ENCODE measurements around the gene GFPT2.

The GFPT2 gene

DNA sequence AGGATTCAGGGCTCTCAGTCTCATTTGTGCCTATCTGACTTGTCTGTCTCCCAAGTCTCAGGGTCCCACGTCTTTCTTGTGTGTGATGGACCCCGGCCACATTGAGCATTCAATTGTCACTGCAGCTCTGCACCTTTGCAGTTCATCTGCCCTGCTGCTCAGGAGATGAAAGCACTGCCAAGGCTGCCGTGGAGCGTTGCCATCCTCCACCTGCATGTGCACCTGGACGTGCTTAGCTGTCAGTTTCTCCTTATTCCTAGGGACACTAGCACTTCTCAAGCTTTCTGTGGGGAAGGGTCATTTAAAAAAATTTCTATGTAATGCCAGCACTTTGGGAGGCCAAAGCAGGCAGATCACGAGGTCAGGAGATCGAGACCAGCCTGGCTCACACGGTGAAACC, 22.8 kb upstream of the GFPT2 start:
- Histone ChIP-seq H3K27ac (ENCODE audit: low read length) (no peak overlapping the region), H3K27me3 (ENCODE audit: control insufficient read depth, insufficient read depth, low read length) (no peaks in the 10 kb centered on the region), H3K4me3 (ENCODE audit: low read length) (no peak overlapping the region), H3K9me3 (ENCODE audit: control insufficient read depth, low read depth, low read length) (no peaks in the 10 kb centered on the region), H3K9ac (ENCODE audit: low read length) (no peak overlapping the region), H3K36me3 (ENCODE audit: control insufficient read depth, low read depth, low read length) (no peaks in the 10 kb centered on the region), H3K4me1 (ENCODE audit: control insufficient read depth, low read depth, low read length) (no peaks in the 10 kb centered on the region)

DNA sequence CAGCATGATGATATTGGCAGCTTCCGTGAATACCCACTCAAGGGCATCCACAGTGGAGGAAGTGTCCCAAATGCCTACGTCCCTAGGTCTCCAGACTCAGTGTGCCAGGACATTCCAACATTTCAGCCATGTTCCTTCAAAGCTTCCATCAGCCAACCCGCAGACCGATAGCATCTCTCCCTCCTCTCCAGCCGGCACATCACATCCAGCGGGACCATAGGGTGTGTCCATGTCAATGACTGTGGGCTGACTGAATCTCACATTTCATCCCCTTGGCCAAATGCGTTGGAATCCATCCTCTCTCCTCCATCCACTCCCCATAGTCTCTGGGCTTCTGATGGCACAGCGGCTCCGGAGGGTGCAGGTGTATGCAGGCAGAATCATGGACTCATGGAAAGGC, 22.2 kb upstream of the GFPT2 start:
- Histone ChIP-seq H3K27me3 (ENCODE audit: control insufficient read depth, insufficient read depth, low read length) (no peaks in the 10 kb centered on the region), H3K27ac (ENCODE audit: low read length) (no peak overlapping the region), H3K4me1 (ENCODE audit: control insufficient read depth, low read depth, low read length) (no peaks in the 10 kb centered on the region), H3K9me3 (ENCODE audit: control insufficient read depth, low read depth, low read length) (no peaks in the 10 kb centered on the region), H3K4me3 (ENCODE audit: low read length) (no peak overlapping the region), H3K9ac (ENCODE audit: low read length) (no peak overlapping the region), H3K36me3 (ENCODE audit: control insufficient read depth, low read depth, low read length) (no peaks in the 10 kb centered on the region)

DNA sequence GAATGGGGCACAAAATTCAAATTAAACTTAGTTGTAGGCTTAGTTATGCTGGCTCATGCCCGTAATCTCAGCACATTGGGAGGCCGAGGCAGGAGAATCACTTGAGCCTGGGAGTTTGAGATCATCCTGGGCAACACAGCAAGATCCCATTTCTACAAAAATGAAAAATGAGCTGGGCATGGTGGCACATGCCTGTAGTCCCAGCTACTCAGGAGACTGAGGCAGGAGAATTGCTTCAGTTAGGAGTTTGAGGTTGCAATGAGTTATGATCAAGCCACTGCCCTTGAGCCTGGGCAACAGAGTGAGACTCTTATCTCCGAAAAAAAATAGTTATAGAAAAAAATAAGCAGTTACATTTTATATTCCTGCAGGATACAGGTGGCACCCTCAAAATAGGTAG, 20.7 kb upstream of the GFPT2 start:
- H3K4me1 ChIP-seq (ENCODE audit: control insufficient read depth, low read depth, low read length) = no peaks in the 10 kb centered on the region
- H3K4me3 ChIP-seq (ENCODE audit: low read length) = no peak overlapping the region
- H3K36me3 ChIP-seq (ENCODE audit: control insufficient read depth, low read depth, low read length) = no peaks in the 10 kb centered on the region
- no peaks in the 10 kb centered on the region for H3K27me3 ChIP-seq (ENCODE audit: control insufficient read depth, insufficient read depth, low read length)
- H3K27ac ChIP-seq (ENCODE audit: low read length) = no peak overlapping the region
- no peaks in the 10 kb centered on the region for H3K9me3 ChIP-seq (ENCODE audit: control insufficient read depth, low read depth, low read length)
- no peak overlapping the region for H3K9ac ChIP-seq (ENCODE audit: low read length)

DNA sequence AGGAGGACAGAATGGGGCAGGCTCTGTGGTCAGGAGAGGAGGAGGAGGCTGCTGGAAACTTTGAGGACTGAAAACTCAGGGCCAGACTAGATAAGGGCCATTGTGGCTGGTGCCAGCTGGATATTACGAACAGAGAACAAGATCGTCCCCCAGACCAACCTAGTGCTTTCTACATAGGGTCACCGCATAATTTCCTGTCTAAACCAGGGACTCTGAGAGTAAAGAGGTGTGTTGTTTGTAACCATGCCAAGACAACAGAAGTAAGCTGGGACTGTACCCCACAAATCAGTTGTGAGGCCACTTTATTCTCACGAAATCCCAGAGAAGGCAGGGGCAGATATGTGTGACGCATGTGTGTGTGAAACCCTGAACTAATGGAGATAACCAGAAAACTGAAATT, 20.3 kb upstream of the GFPT2 start:
- Histone ChIP-seq H3K27ac (ENCODE audit: low read length) (no peak overlapping the region), H3K27me3 (ENCODE audit: control insufficient read depth, insufficient read depth, low read length) (no peaks in the 10 kb centered on the region), H3K9ac (ENCODE audit: low read length) (no peak overlapping the region)

DNA sequence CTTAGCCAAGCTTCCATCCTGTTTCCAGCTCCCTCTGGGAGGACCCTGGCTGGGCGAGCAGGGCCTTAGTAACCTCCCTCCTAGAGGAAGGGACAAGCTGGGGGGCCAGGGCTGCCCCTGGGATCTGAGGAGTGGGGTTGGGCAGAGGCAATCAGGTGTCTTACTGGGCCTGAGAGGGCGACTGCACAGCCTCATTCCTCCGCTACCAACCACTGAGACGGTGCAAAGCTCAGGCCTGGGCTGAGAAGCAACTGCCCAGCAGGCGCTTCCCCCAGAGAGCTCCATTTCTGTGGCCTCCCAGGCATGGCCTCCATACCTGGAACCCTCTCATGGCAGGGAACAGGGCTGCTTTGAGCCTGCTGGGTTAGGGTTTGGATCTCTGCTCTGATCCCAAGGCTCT, 18.8 kb upstream of the GFPT2 start:
- Histone ChIP-seq H3K4me3 (ENCODE audit: low read length) (no peak overlapping the region), H3K9ac (ENCODE audit: low read length) (no peak overlapping the region)

More for the DNA sequence above, 20.3 kb upstream of the GFPT2 start:
- H3K4me3 ChIP-seq (ENCODE audit: low read length) = no peak overlapping the region
- H3K4me1 ChIP-seq (ENCODE audit: control insufficient read depth, low read depth, low read length) = no peaks in the 10 kb centered on the region
- H3K36me3 ChIP-seq (ENCODE audit: control insufficient read depth, low read depth, low read length) = no peaks in the 10 kb centered on the region
- H3K9me3 ChIP-seq (ENCODE audit: control insufficient read depth, low read depth, low read length) = no peaks in the 10 kb centered on the region

DNA sequence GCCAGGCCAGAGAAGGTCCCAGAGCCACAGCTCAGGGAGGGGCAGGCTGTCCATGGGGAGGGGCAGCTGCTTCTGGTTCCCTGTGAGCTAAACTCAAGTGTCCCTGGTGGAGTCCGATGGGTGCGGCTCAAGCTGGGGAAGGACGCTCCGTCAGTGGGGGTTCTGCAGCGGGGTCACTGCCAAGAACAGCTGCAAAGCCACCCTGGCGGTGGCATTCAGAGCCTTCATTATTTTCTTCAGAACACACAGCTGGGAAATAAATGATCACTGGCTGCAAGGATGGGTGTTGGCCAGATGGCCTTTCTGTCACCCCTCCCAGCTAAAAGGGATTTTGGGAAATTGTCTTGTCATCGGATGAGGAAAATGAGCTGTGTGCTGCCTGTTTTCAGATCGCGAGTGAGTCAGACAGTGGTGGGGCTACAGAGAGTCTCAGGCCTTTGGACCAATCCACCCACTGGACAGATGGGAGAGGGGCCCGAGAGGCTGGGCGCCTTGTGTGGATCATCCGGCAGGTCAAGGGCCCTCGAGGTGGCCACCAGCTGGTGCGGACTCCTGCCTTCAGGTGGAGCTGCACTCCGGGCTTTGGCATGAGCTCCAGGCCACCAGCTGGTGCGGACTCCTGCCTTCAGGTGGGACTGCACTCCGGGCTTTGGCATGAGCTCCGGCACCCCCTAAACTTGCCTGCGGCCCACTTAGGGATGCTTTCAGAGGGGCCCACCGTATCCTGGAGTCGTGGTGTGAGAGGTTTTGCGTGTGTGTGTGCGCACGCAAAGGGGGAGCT, 17.9 kb upstream of the GFPT2 start:
- no peak overlapping the region for H3K27ac ChIP-seq (ENCODE audit: low read length)
- H3K9me3 ChIP-seq (ENCODE audit: control insufficient read depth, low read depth, low read length) = no peaks in the 10 kb centered on the region
- H3K4me1 ChIP-seq (ENCODE audit: control insufficient read depth, low read depth, low read length) = no peaks in the 10 kb centered on the region
- no peaks in the 10 kb centered on the region for H3K36me3 ChIP-seq (ENCODE audit: control insufficient read depth, low read depth, low read length)
- no peak overlapping the region for H3K9ac ChIP-seq (ENCODE audit: low read length)
- no peak overlapping the region for H3K4me3 ChIP-seq (ENCODE audit: low read length)
- H3K27me3 ChIP-seq (ENCODE audit: control insufficient read depth, insufficient read depth, low read length) = no peaks in the 10 kb centered on the region

More for the DNA sequence above, 18.8 kb upstream of the GFPT2 start:
- Histone ChIP-seq H3K27ac (ENCODE audit: low read length) (no peak overlapping the region), H3K9me3 (ENCODE audit: control insufficient read depth, low read depth, low read length) (no peaks in the 10 kb centered on the region), H3K36me3 (ENCODE audit: control insufficient read depth, low read depth, low read length) (no peaks in the 10 kb centered on the region), H3K4me1 (ENCODE audit: control insufficient read depth, low read depth, low read length) (no peaks in the 10 kb centered on the region), H3K27me3 (ENCODE audit: control insufficient read depth, insufficient read depth, low read length) (no peaks in the 10 kb centered on the region)

DNA sequence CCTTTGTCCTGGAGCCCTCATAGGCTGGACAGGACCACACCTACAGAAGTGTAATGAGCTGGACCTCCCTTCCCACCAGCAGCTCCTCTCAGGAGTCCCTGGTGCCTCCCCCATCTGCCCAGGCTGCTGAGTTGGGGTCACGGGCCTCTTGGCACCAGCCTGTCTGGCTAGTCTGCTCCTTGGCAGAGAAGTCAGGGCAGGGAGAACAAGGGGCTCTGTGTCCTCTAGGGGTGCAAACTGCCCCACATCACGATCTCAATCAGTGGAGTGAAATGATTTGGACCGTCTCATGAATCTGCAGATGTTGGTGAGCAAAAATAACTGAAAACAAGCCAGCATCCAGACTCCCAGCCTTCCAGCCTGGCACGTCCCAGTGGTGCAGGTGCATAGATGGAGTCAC, 14.9 kb upstream of the GFPT2 start:
- Histone ChIP-seq H3K4me3 (ENCODE audit: low read length) (no peak overlapping the region), H3K27ac (ENCODE audit: low read length) (no peak overlapping the region), H3K9me3 (ENCODE audit: control insufficient read depth, low read depth, low read length) (no peaks in the 10 kb centered on the region), H3K36me3 (ENCODE audit: control insufficient read depth, low read depth, low read length) (no peaks in the 10 kb centered on the region), H3K27me3 (ENCODE audit: control insufficient read depth, insufficient read depth, low read length) (no peaks in the 10 kb centered on the region), H3K4me1 (ENCODE audit: control insufficient read depth, low read depth, low read length) (no peaks in the 10 kb centered on the region), H3K9ac (ENCODE audit: low read length) (no peak overlapping the region)

DNA sequence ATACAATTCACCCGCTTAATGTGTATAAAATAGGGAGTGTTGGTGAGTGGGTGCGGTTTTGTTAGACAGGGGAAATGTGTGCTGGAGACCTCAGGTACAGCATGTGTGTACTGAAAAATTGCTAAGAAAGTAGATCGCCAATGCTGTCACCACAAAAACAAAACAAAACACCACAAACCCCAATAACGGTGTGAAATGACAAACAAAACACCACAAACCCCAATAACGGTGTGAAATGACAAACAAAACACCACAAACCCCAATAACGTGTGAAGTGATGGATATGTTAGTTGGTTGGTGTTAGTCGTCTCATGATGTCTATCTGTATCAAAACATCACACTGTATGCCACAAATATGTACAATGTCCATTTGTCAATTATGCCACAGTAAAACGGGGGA, 14.2 kb upstream of the GFPT2 start:
- no peak overlapping the region for H3K9ac ChIP-seq (ENCODE audit: low read length)
- no peaks in the 10 kb centered on the region for H3K9me3 ChIP-seq (ENCODE audit: control insufficient read depth, low read depth, low read length)
- H3K36me3 ChIP-seq (ENCODE audit: control insufficient read depth, low read depth, low read length) = no peaks in the 10 kb centered on the region
- no peak overlapping the region for H3K4me3 ChIP-seq (ENCODE audit: low read length)
- H3K27me3 ChIP-seq (ENCODE audit: control insufficient read depth, insufficient read depth, low read length) = no peaks in the 10 kb centered on the region
- H3K4me1 ChIP-seq (ENCODE audit: control insufficient read depth, low read depth, low read length) = no peaks in the 10 kb centered on the region
- no peak overlapping the region for H3K27ac ChIP-seq (ENCODE audit: low read length)

DNA sequence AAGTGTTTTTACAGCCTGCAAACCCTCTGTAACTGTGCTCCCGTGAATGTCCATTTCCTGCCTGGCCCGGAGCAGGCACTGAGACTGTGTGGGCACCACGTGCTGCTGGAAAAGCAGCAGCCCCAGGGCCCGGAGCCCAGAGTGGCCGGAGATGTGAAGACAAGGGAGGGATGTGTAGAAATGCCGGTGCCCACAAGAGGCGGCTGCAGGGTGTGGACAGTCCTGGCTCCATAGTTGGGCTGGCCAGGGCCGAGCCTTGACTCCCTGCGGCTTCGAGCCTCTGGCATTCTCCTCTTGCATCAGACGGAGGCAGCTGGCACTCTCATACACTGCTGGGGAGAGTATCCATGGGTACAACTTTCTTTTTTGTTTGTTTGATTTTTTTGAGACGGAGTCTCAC, 13.2 kb upstream of the GFPT2 start:
- H3K9ac ChIP-seq (ENCODE audit: low read length) = no peak overlapping the region

DNA sequence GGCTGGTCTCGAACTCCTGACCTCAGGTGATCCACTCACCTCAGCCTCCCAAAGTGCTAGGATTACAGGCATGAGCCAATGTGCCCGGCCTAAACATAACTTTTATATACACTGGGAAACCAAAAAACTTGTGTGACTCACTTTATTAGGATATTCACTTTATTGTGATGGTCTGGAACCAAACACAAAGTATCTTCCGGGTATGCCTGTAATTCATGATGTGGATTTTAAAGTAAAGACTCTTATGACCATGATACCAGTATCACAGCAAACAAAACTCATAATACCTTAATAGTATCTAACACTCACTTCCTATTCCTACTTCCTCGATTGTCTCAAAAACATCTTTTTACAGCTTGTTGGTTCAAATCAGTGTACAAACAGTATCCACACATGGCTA, 12.7 kb upstream of the GFPT2 start:
- Histone ChIP-seq H3K36me3 (ENCODE audit: control insufficient read depth, low read depth, low read length) (no peaks in the 10 kb centered on the region), H3K27me3 (ENCODE audit: control insufficient read depth, insufficient read depth, low read length) (no peaks in the 10 kb centered on the region), H3K9ac (ENCODE audit: low read length) (no peak overlapping the region), H3K27ac (ENCODE audit: low read length) (no peak overlapping the region), H3K9me3 (ENCODE audit: control insufficient read depth, low read depth, low read length) (no peaks in the 10 kb centered on the region), H3K4me3 (ENCODE audit: low read length) (no peak overlapping the region), H3K4me1 (ENCODE audit: control insufficient read depth, low read depth, low read length) (no peaks in the 10 kb centered on the region)

More for the DNA sequence above, 13.2 kb upstream of the GFPT2 start:
- H3K4me1 ChIP-seq (ENCODE audit: control insufficient read depth, low read depth, low read length) = no peaks in the 10 kb centered on the region
- H3K36me3 ChIP-seq (ENCODE audit: control insufficient read depth, low read depth, low read length) = no peaks in the 10 kb centered on the region
- H3K4me3 ChIP-seq (ENCODE audit: low read length) = no peak overlapping the region
- H3K27me3 ChIP-seq (ENCODE audit: control insufficient read depth, insufficient read depth, low read length) = no peaks in the 10 kb centered on the region
- no peaks in the 10 kb centered on the region for H3K9me3 ChIP-seq (ENCODE audit: control insufficient read depth, low read depth, low read length)
- H3K27ac ChIP-seq (ENCODE audit: low read length) = no peak overlapping the region

DNA sequence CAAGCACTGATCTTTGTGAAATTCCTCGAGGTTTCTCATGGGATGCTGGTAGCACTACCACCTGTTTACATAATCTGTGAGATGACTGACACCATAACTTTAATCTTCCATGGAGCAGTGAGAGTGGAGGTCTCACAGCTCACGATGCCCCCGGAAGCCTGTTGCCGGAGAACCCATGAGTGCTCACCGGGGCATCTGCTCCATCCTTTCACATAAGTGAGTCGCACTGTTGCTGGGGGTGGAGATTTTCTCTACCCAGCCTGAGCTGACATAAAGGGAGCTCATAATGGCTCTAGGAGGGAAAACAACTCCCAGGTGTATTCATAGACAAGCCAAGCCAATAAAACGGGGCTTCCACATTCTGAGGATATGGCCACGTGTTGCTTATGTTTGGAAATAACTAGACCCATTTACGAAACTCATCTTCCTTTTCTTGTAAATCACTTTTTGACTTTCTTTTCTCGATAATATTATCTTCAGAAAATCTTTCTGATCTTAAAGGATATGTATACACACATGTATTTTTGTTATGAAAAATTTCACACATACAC, 11.2 kb upstream of the GFPT2 start:
- Histone ChIP-seq H3K4me3 (ENCODE audit: low read length) (no peak overlapping the region), H3K9me3 (ENCODE audit: control insufficient read depth, low read depth, low read length) (no peaks in the 10 kb centered on the region), H3K27me3 (ENCODE audit: control insufficient read depth, insufficient read depth, low read length) (no peaks in the 10 kb centered on the region), H3K4me1 (ENCODE audit: control insufficient read depth, low read depth, low read length) (no peaks in the 10 kb centered on the region), H3K9ac (ENCODE audit: low read length) (no peak overlapping the region), H3K36me3 (ENCODE audit: control insufficient read depth, low read depth, low read length) (no peaks in the 10 kb centered on the region), H3K27ac (ENCODE audit: low read length) (no peak overlapping the region)
